ENCODE results near the gene DIAPH3.

GRCh38 chr13:60032851-60033250 is 130.9 kb downstream of the DIAPH3 start:
- TF ChIP-seq CTCF (IDR thresholded peaks at IDR 0.05; ENCODE audit: low read depth, low read length, poor library complexity, severe bottlenecking) (no peak), EZH2phosphoT487 (IDR thresholded peaks at IDR 0.05; ENCODE audit: borderline replicate concordance, low read length) (no peak)

Measured in DOHH2 (cell line).